Osteoblast (primary cell): Measurements from ENCODE around the gene NCBP2L. TPM values are rescaled to one million over a fixed set of nuclear protein-coding genes. Genes with fewer than 3 reads are reported as not detected.
A peak's percentile ranks its signal among the peaks of the same experiment; 100 is the strongest.

ENCODE experiments used
- DNase-seq: peaks from one replicate; pipeline ENCODE4 v3.0.0; 2011; ENCODE audit warnings: low spot score, mixed read lengths; ENCODE audit not compliant: insufficient read length; ENCODE audit errors: missing footprints
- H2AFZ ChIP-seq: 2 replicates; pipeline ENCODE4 v1.6.0; 2011; ENCODE audit warnings: mild to moderate bottlenecking, low read length
- H3K27ac ChIP-seq: 2 replicates; pipeline ENCODE4 v1.5.1; 2011; ENCODE audit warnings: mild to moderate bottlenecking, low read depth, low read length, moderate library complexity
- H3K27me3 ChIP-seq: 2 replicates; pipeline ENCODE4 v1.6.0; 2012; ENCODE audit warnings: mild to moderate bottlenecking, control low read depth, inconsistent platforms, low read length, moderate library complexity; ENCODE audit not compliant: insufficient read depth
- H3K36me3 ChIP-seq: 2 replicates; pipeline ENCODE4 v1.5.1; 2011; ENCODE audit warnings: mild to moderate bottlenecking, low read length, control low read depth, moderate library complexity; ENCODE audit not compliant: insufficient read depth
- H3K4me1 ChIP-seq: 2 replicates; pipeline ENCODE4 v1.5.1; 2011; ENCODE audit warnings: mild to moderate bottlenecking, low read length, control low read depth, moderate library complexity; ENCODE audit not compliant: insufficient read depth
- H3K4me2 ChIP-seq: 2 replicates; pipeline ENCODE4 v1.6.0; 2011; ENCODE audit warnings: mild to moderate bottlenecking, low read length; ENCODE audit not compliant: insufficient read depth
- H3K4me3 ChIP-seq: fragments of 200-600 bp; sonication (generic); 3 replicates; pipeline ENCODE4 v1.5.1; 2012; ENCODE audit warnings: mild to moderate bottlenecking, low read length, inconsistent platforms; ENCODE audit not compliant: insufficient read depth
- H3K79me2 ChIP-seq: 2 replicates; pipeline ENCODE4 v1.6.0; 2012; ENCODE audit warnings: mild to moderate bottlenecking, low read length, control low read depth, inconsistent platforms; ENCODE audit not compliant: insufficient read depth
- H3K9me3 ChIP-seq: 2 replicates; pipeline ENCODE4 v1.5.1; 2011; ENCODE audit warnings: low read depth, low read length, control low read depth
- H4K20me1 ChIP-seq: 2 replicates; pipeline ENCODE4 v1.6.0; 2012; ENCODE audit warnings: mild to moderate bottlenecking, low read length, control low read depth; ENCODE audit not compliant: insufficient read depth
- total RNA-seq: library from RNA; depleted of rRNA; stranded (reverse); fragments of >200 nt; gene quantifications from 2 replicates; pipeline ENCODE4 v1.2.3, GENCODE V29; 2012
- TF ChIP-seq, protein P1 (sequence below): IDR thresholded peaks from 2 replicates; pipeline ENCODE4 v1.5.1; 2011; ENCODE audit warnings: mild to moderate bottlenecking, low read depth, low read length, moderate library complexity; ENCODE audit errors: extremely low read depth

NCBP2L gene
- total RNA-seq, 1 donor, result not detected

DNA sequence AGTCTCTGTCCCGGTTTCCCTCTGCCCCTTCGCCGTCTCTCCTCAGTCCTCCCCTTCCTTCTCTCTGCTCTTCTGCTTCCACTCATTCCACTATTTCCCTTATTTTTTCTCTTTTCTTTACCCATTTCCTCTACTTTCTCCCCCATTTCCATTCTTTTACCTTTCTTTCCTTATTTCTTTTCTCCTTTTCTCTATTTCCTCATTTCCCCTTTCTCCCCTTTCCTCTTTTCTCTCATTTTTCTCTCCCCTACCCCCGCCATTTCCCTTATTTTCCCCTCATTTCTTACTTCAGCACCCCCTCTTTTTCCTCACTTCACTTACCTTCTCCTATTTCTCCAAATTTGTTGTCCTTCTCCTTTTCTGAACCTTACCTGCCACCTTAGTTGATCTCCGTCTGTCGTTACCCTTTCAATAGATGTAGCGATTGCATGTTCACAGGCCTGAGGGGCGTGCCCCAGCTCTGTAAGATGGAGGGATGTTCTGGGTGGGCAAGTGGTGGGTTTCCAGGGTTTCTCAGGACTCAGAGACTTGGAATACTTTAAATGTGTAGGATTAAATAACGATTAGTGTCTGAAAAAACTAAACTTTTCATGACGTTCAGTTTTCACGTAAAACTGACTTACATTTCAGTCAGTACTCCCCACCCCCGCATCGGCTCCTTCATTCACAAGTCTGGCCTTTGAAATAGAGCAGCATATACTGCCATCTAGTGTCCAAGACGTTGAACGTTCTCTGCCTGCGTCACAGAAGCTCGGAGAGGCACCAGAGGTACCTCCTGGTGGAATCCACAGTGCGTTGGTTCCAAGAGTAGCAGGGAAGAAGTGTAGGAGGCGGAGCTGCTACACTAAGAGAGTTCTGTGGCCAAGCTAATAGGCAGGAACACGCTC, 641 bp upstream of the NCBP2L start:
- no peaks in the 10 kb centered on the region for H3K79me2 ChIP-seq
- peaks cover 23% of the 10 kb centered on the region for H3K27me3 ChIP-seq
- peak overlapping the region; percentile 84 for H3K4me2 ChIP-seq
- H3K9me3 ChIP-seq, result no peaks in the 10 kb centered on the region
- peak overlapping the region; percentile 65 for H3K4me3 ChIP-seq
- TF ChIP-seq, protein P1, sequence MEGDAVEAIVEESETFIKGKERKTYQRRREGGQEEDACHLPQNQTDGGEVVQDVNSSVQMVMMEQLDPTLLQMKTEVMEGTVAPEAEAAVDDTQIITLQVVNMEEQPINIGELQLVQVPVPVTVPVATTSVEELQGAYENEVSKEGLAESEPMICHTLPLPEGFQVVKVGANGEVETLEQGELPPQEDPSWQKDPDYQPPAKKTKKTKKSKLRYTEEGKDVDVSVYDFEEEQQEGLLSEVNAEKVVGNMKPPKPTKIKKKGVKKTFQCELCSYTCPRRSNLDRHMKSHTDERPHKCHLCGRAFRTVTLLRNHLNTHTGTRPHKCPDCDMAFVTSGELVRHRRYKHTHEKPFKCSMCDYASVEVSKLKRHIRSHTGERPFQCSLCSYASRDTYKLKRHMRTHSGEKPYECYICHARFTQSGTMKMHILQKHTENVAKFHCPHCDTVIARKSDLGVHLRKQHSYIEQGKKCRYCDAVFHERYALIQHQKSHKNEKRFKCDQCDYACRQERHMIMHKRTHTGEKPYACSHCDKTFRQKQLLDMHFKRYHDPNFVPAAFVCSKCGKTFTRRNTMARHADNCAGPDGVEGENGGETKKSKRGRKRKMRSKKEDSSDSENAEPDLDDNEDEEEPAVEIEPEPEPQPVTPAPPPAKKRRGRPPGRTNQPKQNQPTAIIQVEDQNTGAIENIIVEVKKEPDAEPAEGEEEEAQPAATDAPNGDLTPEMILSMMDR, result peak; percentile 86
- H3K36me3 ChIP-seq, result no peaks in the 10 kb centered on the region
- H3K27ac ChIP-seq, result no peak overlapping the region
- peak overlapping the region; percentile 77 for H2AFZ ChIP-seq
- DNase-seq, result peak; percentile 97
- H3K4me1 ChIP-seq, result no peaks in the 10 kb centered on the region
- H4K20me1 ChIP-seq, result no peaks in the 10 kb centered on the region

DNA sequence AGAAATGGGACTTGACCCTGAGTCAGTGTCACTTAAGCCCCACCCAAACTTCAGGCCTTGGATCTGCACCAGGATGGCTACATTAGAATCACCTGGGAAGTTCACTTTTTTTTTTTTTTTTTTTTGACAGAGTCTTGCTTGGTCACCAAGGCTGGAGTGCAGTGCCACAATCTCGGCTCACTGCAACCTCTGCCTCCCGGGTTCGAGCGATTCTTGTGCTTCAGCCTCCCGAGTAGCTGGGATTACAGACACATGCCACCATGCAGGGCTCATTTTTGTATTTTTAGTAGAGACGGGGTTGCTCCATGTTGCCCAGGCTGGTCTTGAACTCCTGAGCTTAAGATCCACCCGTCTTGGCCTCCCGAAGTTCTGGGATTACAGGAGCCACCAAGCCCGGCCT, 3.0 kb downstream of the NCBP2L start:
- TF ChIP-seq, protein P1, result no peak
- no peaks in the 10 kb centered on the region for H3K9me3 ChIP-seq
- DNase-seq, result no peak
- H3K36me3 ChIP-seq, result no peaks in the 10 kb centered on the region
- no peak overlapping the region for H2AFZ ChIP-seq
- no peak overlapping the region for H3K4me3 ChIP-seq
- peaks cover 10% of the 10 kb centered on the region for H3K27me3 ChIP-seq
- H3K27ac ChIP-seq, result no peak overlapping the region
- no peaks in the 10 kb centered on the region for H4K20me1 ChIP-seq
- H3K4me1 ChIP-seq, result no peaks in the 10 kb centered on the region
- H3K79me2 ChIP-seq, result no peaks in the 10 kb centered on the region
- no peak overlapping the region for H3K4me2 ChIP-seq

DNA sequence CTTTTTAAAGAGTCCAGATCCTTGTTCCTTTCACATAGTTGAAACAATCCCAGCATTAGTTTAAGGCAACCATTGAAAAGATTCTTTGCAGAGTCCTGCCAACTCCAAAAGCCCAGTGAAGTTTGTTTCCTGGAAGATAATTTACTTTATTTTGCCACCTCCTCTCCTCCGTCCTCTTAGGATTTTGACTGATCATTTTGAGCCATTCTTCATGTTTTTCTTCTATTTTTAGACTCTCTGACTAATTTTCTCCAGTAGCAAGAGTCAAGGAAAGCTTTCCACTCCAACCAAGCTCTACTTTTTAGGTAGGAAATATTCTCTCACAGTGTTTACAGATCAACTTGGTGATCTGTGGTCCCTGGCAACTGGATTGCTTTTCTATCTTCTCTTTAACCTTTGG, 10.3 kb downstream of the NCBP2L start:
- H3K4me3 ChIP-seq, result no peak overlapping the region
- TF ChIP-seq, protein P1, result no peak
- no peaks in the 10 kb centered on the region for H4K20me1 ChIP-seq
- DNase-seq, result no peak
- H3K27me3 ChIP-seq, result peaks cover 26% of the 10 kb centered on the region
- no peak overlapping the region for H3K4me2 ChIP-seq
- no peaks in the 10 kb centered on the region for H3K79me2 ChIP-seq
- H2AFZ ChIP-seq, result no peak overlapping the region
- no peak overlapping the region for H3K27ac ChIP-seq
- H3K9me3 ChIP-seq, result no peaks in the 10 kb centered on the region
- no peaks in the 10 kb centered on the region for H3K4me1 ChIP-seq
- no peaks in the 10 kb centered on the region for H3K36me3 ChIP-seq

DNA sequence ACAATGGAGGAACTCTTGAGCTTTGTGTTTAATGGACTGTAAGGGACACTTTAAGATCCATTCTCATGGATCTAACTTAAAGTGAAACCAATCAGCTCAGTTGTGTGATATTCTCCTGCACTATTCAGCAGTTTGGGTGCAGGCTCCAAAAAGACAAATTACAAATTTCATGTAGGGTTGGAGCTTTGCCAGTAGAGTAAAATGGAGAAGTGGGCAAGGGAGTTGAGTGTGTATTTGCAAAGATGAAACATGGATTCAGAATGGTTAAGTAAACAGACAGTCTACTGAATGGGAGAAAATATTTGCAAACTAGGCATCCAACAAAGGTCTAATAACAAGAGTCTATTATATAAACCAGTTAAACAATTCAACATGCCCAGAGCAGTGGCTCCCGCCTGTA, 26.9 kb downstream of the NCBP2L start:
- TF ChIP-seq, protein P1, result no peak

More for the DNA sequence above, 26.9 kb downstream of the NCBP2L start:
- no peak overlapping the region for H3K4me3 ChIP-seq
- H3K4me1 ChIP-seq, result no peaks in the 10 kb centered on the region
- H4K20me1 ChIP-seq, result no peaks in the 10 kb centered on the region
- DNase-seq, result no peak
- H3K27me3 ChIP-seq, result peaks cover 12% of the 10 kb centered on the region
- H3K27ac ChIP-seq, result no peak overlapping the region
- no peaks in the 10 kb centered on the region for H3K9me3 ChIP-seq
- no peaks in the 10 kb centered on the region for H3K79me2 ChIP-seq
- no peaks in the 10 kb centered on the region for H3K36me3 ChIP-seq
- no peak overlapping the region for H3K4me2 ChIP-seq
- H2AFZ ChIP-seq, result no peak overlapping the region
